Measurements from ENCODE around the gene LRCOL1. TPM values are rescaled to one million over a fixed set of nuclear protein-coding genes. Genes with fewer than 3 reads are reported as not detected.

Gene LRCOL1
- total and polyA plus RNA-seq, 2 experiments from 2014 or later = 1.7 TPM; not detected in 1

DNA sequence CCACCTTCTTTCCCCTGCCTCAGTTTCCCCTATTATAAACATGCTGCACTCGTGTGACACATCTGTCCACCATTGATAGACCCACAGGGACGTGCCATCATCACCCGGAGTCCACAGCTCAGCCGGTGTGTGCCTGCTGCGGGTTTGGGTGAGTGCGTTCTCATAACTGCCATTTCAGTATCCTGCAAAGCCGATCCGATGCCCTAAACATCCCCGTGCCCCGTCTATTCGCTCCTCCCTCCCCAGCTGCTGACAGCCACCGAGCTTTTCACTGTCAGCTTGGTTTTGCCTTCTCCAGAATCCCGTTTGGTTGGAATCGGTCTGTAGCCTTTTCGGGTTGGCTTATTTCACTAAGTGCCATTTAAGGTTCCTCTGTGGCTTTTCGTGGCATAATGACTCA is 3.9 kb downstream of the LRCOL1 start:
- no peaks in the 10 kb centered on the region for H3K36me3 Mint-ChIP-seq (ENCODE audit: low read depth)
- peaks cover 9% of the 10 kb centered on the region; the same call in 2 of the 3 replicates for H3K9me3 Mint-ChIP-seq
- peaks cover 74% of the 10 kb centered on the region for H3K27me3 Mint-ChIP-seq (ENCODE audit: insufficient read depth, low read depth, poor library complexity)
- H3K4me1 Mint-ChIP-seq = peaks cover 7% of the 10 kb centered on the region
- H4K20me1 ChIP-seq (replicated peaks; ENCODE audit: insufficient read depth) = no peaks in the 10 kb centered on the region
- no peaks in the 10 kb centered on the region for H3K9me2 ChIP-seq (ENCODE audit: insufficient read depth)
- H3K27me3 ChIP-seq (ENCODE audit: insufficient read depth) = peaks cover 77% of the 10 kb centered on the region
- no peaks in the 10 kb centered on the region for H3K36me3 ChIP-seq (ENCODE audit: insufficient read depth)
- no peak overlapping the region for H3K27ac ChIP-seq (ENCODE audit: low read depth)
- no peak overlapping the region for H3K4me3 Mint-ChIP-seq
- H3K4me3 ChIP-seq = no peak overlapping the region
- TF ChIP-seq STAT1 (IDR thresholded peaks at IDR 0.05; ENCODE audit: unreplicated experiment) (no peak), ZNF331 (CRISPR knock-in tag; IDR thresholded peaks at IDR 0.05; ENCODE audit: low read depth) (no peak), ZNF114 (CRISPR knock-in tag; IDR thresholded peaks at IDR 0.05) (no peak), EZH2phosphoT487 (IDR thresholded peaks at IDR 0.05; ENCODE audit: unreplicated experiment) (no peak), POLR2AphosphoS5 (IDR thresholded peaks at IDR 0.05; ENCODE audit: low read depth) (no peak), NANOG (IDR thresholded peaks at IDR 0.05; ENCODE audit: borderline replicate concordance) (no peak), JUNB (IDR thresholded peaks at IDR 0.05; ENCODE audit: unreplicated experiment) (no peak), CREB1 (CRISPR knock-in tag; IDR thresholded peaks at IDR 0.05; ENCODE audit: low read depth) (no peak), EZH2 (IDR thresholded peaks at IDR 0.05; ENCODE audit: low read depth, unreplicated experiment) (no peak)
- TF ChIP-seq, protein P1, sequence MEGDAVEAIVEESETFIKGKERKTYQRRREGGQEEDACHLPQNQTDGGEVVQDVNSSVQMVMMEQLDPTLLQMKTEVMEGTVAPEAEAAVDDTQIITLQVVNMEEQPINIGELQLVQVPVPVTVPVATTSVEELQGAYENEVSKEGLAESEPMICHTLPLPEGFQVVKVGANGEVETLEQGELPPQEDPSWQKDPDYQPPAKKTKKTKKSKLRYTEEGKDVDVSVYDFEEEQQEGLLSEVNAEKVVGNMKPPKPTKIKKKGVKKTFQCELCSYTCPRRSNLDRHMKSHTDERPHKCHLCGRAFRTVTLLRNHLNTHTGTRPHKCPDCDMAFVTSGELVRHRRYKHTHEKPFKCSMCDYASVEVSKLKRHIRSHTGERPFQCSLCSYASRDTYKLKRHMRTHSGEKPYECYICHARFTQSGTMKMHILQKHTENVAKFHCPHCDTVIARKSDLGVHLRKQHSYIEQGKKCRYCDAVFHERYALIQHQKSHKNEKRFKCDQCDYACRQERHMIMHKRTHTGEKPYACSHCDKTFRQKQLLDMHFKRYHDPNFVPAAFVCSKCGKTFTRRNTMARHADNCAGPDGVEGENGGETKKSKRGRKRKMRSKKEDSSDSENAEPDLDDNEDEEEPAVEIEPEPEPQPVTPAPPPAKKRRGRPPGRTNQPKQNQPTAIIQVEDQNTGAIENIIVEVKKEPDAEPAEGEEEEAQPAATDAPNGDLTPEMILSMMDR (conservative IDR thresholded peaks at IDR 0.05; ENCODE audit: low read depth in 2 of 2) = no peak
- TF ChIP-seq, protein P2, sequence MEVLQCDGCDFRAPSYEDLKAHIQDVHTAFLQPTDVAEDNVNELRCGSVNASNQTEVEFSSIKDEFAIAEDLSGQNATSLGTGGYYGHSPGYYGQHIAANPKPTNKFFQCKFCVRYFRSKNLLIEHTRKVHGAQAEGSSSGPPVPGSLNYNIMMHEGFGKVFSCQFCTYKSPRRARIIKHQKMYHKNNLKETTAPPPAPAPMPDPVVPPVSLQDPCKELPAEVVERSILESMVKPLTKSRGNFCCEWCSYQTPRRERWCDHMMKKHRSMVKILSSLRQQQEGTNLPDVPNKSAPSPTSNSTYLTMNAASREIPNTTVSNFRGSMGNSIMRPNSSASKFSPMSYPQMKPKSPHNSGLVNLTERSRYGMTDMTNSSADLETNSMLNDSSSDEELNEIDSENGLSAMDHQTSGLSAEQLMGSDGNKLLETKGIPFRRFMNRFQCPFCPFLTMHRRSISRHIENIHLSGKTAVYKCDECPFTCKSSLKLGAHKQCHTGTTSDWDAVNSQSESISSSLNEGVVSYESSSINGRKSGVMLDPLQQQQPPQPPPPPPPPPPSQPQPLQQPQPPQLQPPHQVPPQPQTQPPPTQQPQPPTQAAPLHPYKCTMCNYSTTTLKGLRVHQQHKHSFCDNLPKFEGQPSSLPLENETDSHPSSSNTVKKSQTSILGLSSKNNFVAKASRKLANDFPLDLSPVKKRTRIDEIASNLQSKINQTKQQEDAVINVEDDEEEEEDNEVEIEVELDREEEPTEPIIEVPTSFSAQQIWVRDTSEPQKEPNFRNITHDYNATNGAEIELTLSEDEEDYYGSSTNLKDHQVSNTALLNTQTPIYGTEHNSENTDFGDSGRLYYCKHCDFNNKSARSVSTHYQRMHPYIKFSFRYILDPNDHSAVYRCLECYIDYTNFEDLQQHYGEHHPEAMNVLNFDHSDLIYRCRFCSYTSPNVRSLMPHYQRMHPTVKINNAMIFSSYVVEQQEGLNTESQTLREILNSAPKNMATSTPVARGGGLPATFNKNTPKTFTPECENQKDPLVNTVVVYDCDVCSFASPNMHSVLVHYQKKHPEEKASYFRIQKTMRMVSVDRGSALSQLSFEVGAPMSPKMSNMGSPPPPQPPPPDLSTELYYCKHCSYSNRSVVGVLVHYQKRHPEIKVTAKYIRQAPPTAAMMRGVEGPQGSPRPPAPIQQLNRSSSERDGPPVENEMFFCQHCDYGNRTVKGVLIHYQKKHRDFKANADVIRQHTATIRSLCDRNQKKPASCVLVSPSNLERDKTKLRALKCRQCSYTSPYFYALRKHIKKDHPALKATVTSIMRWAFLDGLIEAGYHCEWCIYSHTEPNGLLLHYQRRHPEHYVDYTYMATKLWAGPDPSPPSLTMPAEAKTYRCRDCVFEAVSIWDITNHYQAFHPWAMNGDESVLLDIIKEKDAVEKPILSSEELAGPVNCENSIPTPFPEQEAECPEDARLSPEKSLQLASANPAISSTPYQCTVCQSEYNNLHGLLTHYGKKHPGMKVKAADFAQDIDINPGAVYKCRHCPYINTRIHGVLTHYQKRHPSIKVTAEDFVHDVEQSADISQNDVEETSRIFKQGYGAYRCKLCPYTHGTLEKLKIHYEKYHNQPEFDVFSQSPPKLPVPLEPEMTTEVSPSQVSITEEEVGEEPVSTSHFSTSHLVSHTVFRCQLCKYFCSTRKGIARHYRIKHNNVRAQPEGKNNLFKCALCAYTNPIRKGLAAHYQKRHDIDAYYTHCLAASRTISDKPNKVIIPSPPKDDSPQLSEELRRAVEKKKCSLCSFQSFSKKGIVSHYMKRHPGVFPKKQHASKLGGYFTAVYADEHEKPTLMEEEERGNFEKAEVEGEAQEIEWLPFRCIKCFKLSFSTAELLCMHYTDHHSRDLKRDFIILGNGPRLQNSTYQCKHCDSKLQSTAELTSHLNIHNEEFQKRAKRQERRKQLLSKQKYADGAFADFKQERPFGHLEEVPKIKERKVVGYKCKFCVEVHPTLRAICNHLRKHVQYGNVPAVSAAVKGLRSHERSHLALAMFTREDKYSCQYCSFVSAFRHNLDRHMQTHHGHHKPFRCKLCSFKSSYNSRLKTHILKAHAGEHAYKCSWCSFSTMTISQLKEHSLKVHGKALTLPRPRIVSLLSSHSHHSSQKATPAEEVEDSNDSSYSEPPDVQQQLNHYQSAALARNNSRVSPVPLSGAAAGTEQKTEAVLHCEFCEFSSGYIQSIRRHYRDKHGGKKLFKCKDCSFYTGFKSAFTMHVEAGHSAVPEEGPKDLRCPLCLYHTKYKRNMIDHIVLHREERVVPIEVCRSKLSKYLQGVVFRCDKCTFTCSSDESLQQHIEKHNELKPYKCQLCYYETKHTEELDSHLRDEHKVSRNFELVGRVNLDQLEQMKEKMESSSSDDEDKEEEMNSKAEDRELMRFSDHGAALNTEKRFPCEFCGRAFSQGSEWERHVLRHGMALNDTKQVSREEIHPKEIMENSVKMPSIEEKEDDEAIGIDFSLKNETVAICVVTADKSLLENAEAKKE (CRISPR knock-in tag; IDR thresholded peaks at IDR 0.05) = no peak
- TF ChIP-seq, protein P3, sequence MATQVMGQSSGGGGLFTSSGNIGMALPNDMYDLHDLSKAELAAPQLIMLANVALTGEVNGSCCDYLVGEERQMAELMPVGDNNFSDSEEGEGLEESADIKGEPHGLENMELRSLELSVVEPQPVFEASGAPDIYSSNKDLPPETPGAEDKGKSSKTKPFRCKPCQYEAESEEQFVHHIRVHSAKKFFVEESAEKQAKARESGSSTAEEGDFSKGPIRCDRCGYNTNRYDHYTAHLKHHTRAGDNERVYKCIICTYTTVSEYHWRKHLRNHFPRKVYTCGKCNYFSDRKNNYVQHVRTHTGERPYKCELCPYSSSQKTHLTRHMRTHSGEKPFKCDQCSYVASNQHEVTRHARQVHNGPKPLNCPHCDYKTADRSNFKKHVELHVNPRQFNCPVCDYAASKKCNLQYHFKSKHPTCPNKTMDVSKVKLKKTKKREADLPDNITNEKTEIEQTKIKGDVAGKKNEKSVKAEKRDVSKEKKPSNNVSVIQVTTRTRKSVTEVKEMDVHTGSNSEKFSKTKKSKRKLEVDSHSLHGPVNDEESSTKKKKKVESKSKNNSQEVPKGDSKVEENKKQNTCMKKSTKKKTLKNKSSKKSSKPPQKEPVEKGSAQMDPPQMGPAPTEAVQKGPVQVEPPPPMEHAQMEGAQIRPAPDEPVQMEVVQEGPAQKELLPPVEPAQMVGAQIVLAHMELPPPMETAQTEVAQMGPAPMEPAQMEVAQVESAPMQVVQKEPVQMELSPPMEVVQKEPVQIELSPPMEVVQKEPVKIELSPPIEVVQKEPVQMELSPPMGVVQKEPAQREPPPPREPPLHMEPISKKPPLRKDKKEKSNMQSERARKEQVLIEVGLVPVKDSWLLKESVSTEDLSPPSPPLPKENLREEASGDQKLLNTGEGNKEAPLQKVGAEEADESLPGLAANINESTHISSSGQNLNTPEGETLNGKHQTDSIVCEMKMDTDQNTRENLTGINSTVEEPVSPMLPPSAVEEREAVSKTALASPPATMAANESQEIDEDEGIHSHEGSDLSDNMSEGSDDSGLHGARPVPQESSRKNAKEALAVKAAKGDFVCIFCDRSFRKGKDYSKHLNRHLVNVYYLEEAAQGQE (IDR thresholded peaks at IDR 0.05; ENCODE audit: unreplicated experiment) = no peak
- TF ChIP-seq, protein P4, sequence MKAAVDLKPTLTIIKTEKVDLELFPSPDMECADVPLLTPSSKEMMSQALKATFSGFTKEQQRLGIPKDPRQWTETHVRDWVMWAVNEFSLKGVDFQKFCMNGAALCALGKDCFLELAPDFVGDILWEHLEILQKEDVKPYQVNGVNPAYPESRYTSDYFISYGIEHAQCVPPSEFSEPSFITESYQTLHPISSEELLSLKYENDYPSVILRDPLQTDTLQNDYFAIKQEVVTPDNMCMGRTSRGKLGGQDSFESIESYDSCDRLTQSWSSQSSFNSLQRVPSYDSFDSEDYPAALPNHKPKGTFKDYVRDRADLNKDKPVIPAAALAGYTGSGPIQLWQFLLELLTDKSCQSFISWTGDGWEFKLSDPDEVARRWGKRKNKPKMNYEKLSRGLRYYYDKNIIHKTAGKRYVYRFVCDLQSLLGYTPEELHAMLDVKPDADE (IDR thresholded peaks at IDR 0.05) = no peak
- H3K27ac Mint-ChIP-seq = no peak overlapping the region
- H3K4me1 ChIP-seq (ENCODE audit: insufficient read depth) = no peaks in the 10 kb centered on the region
- no peak overlapping the region for H3K4me2 ChIP-seq
- no peak for DNase-seq (ENCODE audit: low spot score)
- ATAC-seq = no peak
- no peak overlapping the region for H2AFZ ChIP-seq
- H3F3A ChIP-seq (replicated peaks; ENCODE audit: low read depth) = 0 out of 2 replicates have a peak, but pooled peaks cover 4% of the 10 kb centered on the region
- H3K79me2 ChIP-seq (replicated peaks; ENCODE audit: insufficient read depth) = no peaks in the 10 kb centered on the region
